Measurements from ENCODE around the gene GPT2. TPM values are rescaled to one million over a fixed set of nuclear protein-coding genes. Genes with fewer than 3 reads are reported as not detected.

Gene GPT2
- total RNA-seq, 1 donor from 2014 or later: 15.7 TPM

GRCh38 chr16:46907061-46907774 is 23.1 kb downstream of the GPT2 start:
- Histone ChIP-seq H3K4me1 (ENCODE audit: control insufficient read depth in 3 of 3, insufficient read depth in 3 of 3, low read length in 3 of 3) (peaks cover 9 to 25% (median 24%) of the 10 kb centered on the region in 3 donors), H3K9me3 (ENCODE audit: control insufficient read depth in 3 of 3, low read length in 3 of 3) (no peaks in the 10 kb centered on the region), H3K4me3 (ENCODE audit: low read length in 3 of 3) (no peak overlapping the region), H3K27me3 (ENCODE audit: control insufficient read depth in 3 of 3, insufficient read depth in 3 of 3, low read length in 3 of 3) (no peaks in the 10 kb centered on the region), H3K27ac (ENCODE audit: low read depth, low read length) (peak overlapping the region; percentile 25), H3K36me3 (ENCODE audit: control insufficient read depth in 3 of 3, insufficient read depth in 3 of 3, low read length in 3 of 3) (peaks cover 22 to 26% (median 22%) of the 10 kb centered on the region in 3 donors), H3K9ac (ENCODE audit: low read depth in 1 of 3, low read length in 3 of 3) (peak overlapping the region in 2 of 3 donors; percentile 51 to 73)

GRCh38 chr16:46908540-46909372 is 24.6 kb downstream of the GPT2 start:
- Histone ChIP-seq H3K4me1 (ENCODE audit: control insufficient read depth in 3 of 3, insufficient read depth in 3 of 3, low read length in 3 of 3) (peaks cover 9 to 25% (median 24%) of the 10 kb centered on the region in 3 donors), H3K9me3 (ENCODE audit: control insufficient read depth in 3 of 3, low read length in 3 of 3) (no peaks in the 10 kb centered on the region), H3K9ac (ENCODE audit: low read depth in 1 of 3, low read length in 3 of 3) (no peak overlapping the region), H3K4me3 (ENCODE audit: low read length in 3 of 3) (no peak overlapping the region), H3K27ac (ENCODE audit: low read depth, low read length) (peak overlapping the region; percentile 19), H3K36me3 (ENCODE audit: control insufficient read depth in 3 of 3, insufficient read depth in 3 of 3, low read length in 3 of 3) (peaks cover 32 to 35% (median 33%) of the 10 kb centered on the region in 3 donors), H3K27me3 (ENCODE audit: control insufficient read depth in 3 of 3, insufficient read depth in 3 of 3, low read length in 3 of 3) (no peaks in the 10 kb centered on the region)

GRCh38 chr16:46911038-46911437 is 26.9 kb downstream of the GPT2 start:
- no peaks in the 10 kb centered on the region for H3K27me3 ChIP-seq (ENCODE audit: control insufficient read depth in 3 of 3, insufficient read depth in 3 of 3, low read length in 3 of 3)
- H3K36me3 ChIP-seq (ENCODE audit: control insufficient read depth in 3 of 3, insufficient read depth in 3 of 3, low read length in 3 of 3): peaks cover 44 to 49% (median 44%) of the 10 kb centered on the region in 3 donors
- H3K9me3 ChIP-seq (ENCODE audit: control insufficient read depth in 3 of 3, low read length in 3 of 3): no peaks in the 10 kb centered on the region
- peaks cover 9 to 25% (median 24%) of the 10 kb centered on the region in 3 donors for H3K4me1 ChIP-seq (ENCODE audit: control insufficient read depth in 3 of 3, insufficient read depth in 3 of 3, low read length in 3 of 3)
- H3K27ac ChIP-seq (ENCODE audit: low read depth, low read length): no peak overlapping the region
- no peak overlapping the region for H3K4me3 ChIP-seq (ENCODE audit: low read length in 3 of 3)
- H3K9ac ChIP-seq (ENCODE audit: low read depth in 1 of 3, low read length in 3 of 3): no peak overlapping the region

GRCh38 chr16:46911650-46912049 is 27.5 kb downstream of the GPT2 start:
- Histone ChIP-seq H3K36me3 (ENCODE audit: control insufficient read depth in 3 of 3, insufficient read depth in 3 of 3, low read length in 3 of 3) (peaks cover 42 to 48% (median 47%) of the 10 kb centered on the region in 3 donors), H3K4me1 (ENCODE audit: control insufficient read depth in 3 of 3, insufficient read depth in 3 of 3, low read length in 3 of 3) (peaks cover 9 to 22% (median 21%) of the 10 kb centered on the region in 3 donors), H3K27ac (ENCODE audit: low read depth, low read length) (no peak overlapping the region), H3K9me3 (ENCODE audit: control insufficient read depth in 3 of 3, low read length in 3 of 3) (no peaks in the 10 kb centered on the region), H3K4me3 (ENCODE audit: low read length in 3 of 3) (no peak overlapping the region), H3K9ac (ENCODE audit: low read depth in 1 of 3, low read length in 3 of 3) (no peak overlapping the region), H3K27me3 (ENCODE audit: control insufficient read depth in 3 of 3, insufficient read depth in 3 of 3, low read length in 3 of 3) (no peaks in the 10 kb centered on the region)

- H3K36me3 ChIP-seq (ENCODE audit: control insufficient read depth in 3 of 3, insufficient read depth in 3 of 3, low read length in 3 of 3): peaks cover 50 to 60% (median 52%) of the 10 kb centered on the region in 3 donors
These were observed 30.5 kb downstream of the GPT2 start for GRCh38 chr16:46914556-46915201.

GRCh38 chr16:46915483-46916025 is 31.4 kb downstream of the GPT2 start:
- H3K9ac ChIP-seq (ENCODE audit: low read depth in 1 of 3, low read length in 3 of 3): no peak overlapping the region
- H3K27me3 ChIP-seq (ENCODE audit: control insufficient read depth in 3 of 3, insufficient read depth in 3 of 3, low read length in 3 of 3): no peaks in the 10 kb centered on the region
- peaks cover 49 to 56% (median 54%) of the 10 kb centered on the region in 3 donors for H3K36me3 ChIP-seq (ENCODE audit: control insufficient read depth in 3 of 3, insufficient read depth in 3 of 3, low read length in 3 of 3)
- no peak overlapping the region for H3K4me3 ChIP-seq (ENCODE audit: low read length in 3 of 3)
- peaks cover 0 to 17% (median 11%) of the 10 kb centered on the region in 3 donors for H3K4me1 ChIP-seq (ENCODE audit: control insufficient read depth in 3 of 3, insufficient read depth in 3 of 3, low read length in 3 of 3)
- H3K9me3 ChIP-seq (ENCODE audit: control insufficient read depth in 3 of 3, low read length in 3 of 3): no peaks in the 10 kb centered on the region
- no peak overlapping the region for H3K27ac ChIP-seq (ENCODE audit: low read depth, low read length)

More at GRCh38 chr16:46914556-46915201, 30.5 kb downstream of the GPT2 start:
- H3K4me3 ChIP-seq (ENCODE audit: low read length in 3 of 3): no peak overlapping the region
- H3K9me3 ChIP-seq (ENCODE audit: control insufficient read depth in 3 of 3, low read length in 3 of 3): no peaks in the 10 kb centered on the region
- no peak overlapping the region for H3K9ac ChIP-seq (ENCODE audit: low read depth in 1 of 3, low read length in 3 of 3)
- H3K27ac ChIP-seq (ENCODE audit: low read depth, low read length): no peak overlapping the region
- H3K27me3 ChIP-seq (ENCODE audit: control insufficient read depth in 3 of 3, insufficient read depth in 3 of 3, low read length in 3 of 3): no peaks in the 10 kb centered on the region
- peaks cover 0 to 12% (median 6%) of the 10 kb centered on the region in 3 donors for H3K4me1 ChIP-seq (ENCODE audit: control insufficient read depth in 3 of 3, insufficient read depth in 3 of 3, low read length in 3 of 3)

- H3K27ac ChIP-seq (ENCODE audit: low read depth, low read length): no peak overlapping the region
These were observed 32.8 kb downstream of the GPT2 start for GRCh38 chr16:46916980-46917379.

GRCh38 chr16:46918400-46918799 is 34.2 kb downstream of the GPT2 start:
- Histone ChIP-seq H3K36me3 (ENCODE audit: control insufficient read depth in 3 of 3, insufficient read depth in 3 of 3, low read length in 3 of 3) (peaks cover 37 to 49% (median 49%) of the 10 kb centered on the region in 3 donors), H3K9me3 (ENCODE audit: control insufficient read depth in 3 of 3, low read length in 3 of 3) (no peaks in the 10 kb centered on the region), H3K4me3 (ENCODE audit: low read length in 3 of 3) (no peak overlapping the region), H3K9ac (ENCODE audit: low read depth in 1 of 3, low read length in 3 of 3) (peak overlapping the region in 1 of 3 donors; percentile 25), H3K27me3 (ENCODE audit: control insufficient read depth in 3 of 3, insufficient read depth in 3 of 3, low read length in 3 of 3) (no peaks in the 10 kb centered on the region), H3K27ac (ENCODE audit: low read depth, low read length) (no peak overlapping the region), H3K4me1 (ENCODE audit: control insufficient read depth in 3 of 3, insufficient read depth in 3 of 3, low read length in 3 of 3) (peaks cover 2 to 22% (median 13%) of the 10 kb centered on the region in 3 donors)

More at GRCh38 chr16:46916980-46917379, 32.8 kb downstream of the GPT2 start:
- no peaks in the 10 kb centered on the region for H3K27me3 ChIP-seq (ENCODE audit: control insufficient read depth in 3 of 3, insufficient read depth in 3 of 3, low read length in 3 of 3)
- no peaks in the 10 kb centered on the region for H3K9me3 ChIP-seq (ENCODE audit: control insufficient read depth in 3 of 3, low read length in 3 of 3)
- peaks cover 2 to 19% (median 11%) of the 10 kb centered on the region in 3 donors for H3K4me1 ChIP-seq (ENCODE audit: control insufficient read depth in 3 of 3, insufficient read depth in 3 of 3, low read length in 3 of 3)
- H3K4me3 ChIP-seq (ENCODE audit: low read length in 3 of 3): no peak overlapping the region
- no peak overlapping the region for H3K9ac ChIP-seq (ENCODE audit: low read depth in 1 of 3, low read length in 3 of 3)
- peaks cover 41 to 58% (median 52%) of the 10 kb centered on the region in 3 donors for H3K36me3 ChIP-seq (ENCODE audit: control insufficient read depth in 3 of 3, insufficient read depth in 3 of 3, low read length in 3 of 3)

GRCh38 chr16:46918905-46919792 is 35.0 kb downstream of the GPT2 start:
- no peak overlapping the region for H3K27ac ChIP-seq (ENCODE audit: low read depth, low read length)
- H3K9ac ChIP-seq (ENCODE audit: low read depth in 1 of 3, low read length in 3 of 3): peak overlapping the region in 1 of 3 donors; percentile 25
- H3K27me3 ChIP-seq (ENCODE audit: control insufficient read depth in 3 of 3, insufficient read depth in 3 of 3, low read length in 3 of 3): no peaks in the 10 kb centered on the region
- no peak overlapping the region for H3K4me3 ChIP-seq (ENCODE audit: low read length in 3 of 3)
- H3K9me3 ChIP-seq (ENCODE audit: control insufficient read depth in 3 of 3, low read length in 3 of 3): no peaks in the 10 kb centered on the region
- peaks cover 41 to 48% (median 45%) of the 10 kb centered on the region in 3 donors for H3K36me3 ChIP-seq (ENCODE audit: control insufficient read depth in 3 of 3, insufficient read depth in 3 of 3, low read length in 3 of 3)
- H3K4me1 ChIP-seq (ENCODE audit: control insufficient read depth in 3 of 3, insufficient read depth in 3 of 3, low read length in 3 of 3): peaks cover 6 to 30% (median 21%) of the 10 kb centered on the region in 3 donors

Data from skeletal muscle tissue (tissue), 4 donors.